SK-N-SH (cell line): ENCODE results near the gene TMEM238L. TPM values are rescaled to one million over a fixed set of nuclear protein-coding genes. Genes with fewer than 3 reads are reported as not detected.

Experiments used
- CTCF ChIA-PET: fragments of 300-600, 350-600 bp; formaldehyde crosslinking; extraction: SDS; loops from one replicate; lab custom pipeline; 2021; lab: Yijun Ruan, JAX
- POLR2A ChIA-PET: fragments of 350-600 bp; sonication (Branson Sonifier 250); formaldehyde crosslinking; extraction: SDS; loops from one replicate; lab custom pipeline; 2020; ENCODE audit warnings: antibody characterized with exemption, inconsistent platforms; lab: Yijun Ruan, JAX
- DNase-seq: peaks from one replicate; pipeline ENCODE4 v3.0.0; 2012
- H2AFZ ChIP-seq: fragments of 200-600 bp; sonication (generic); 2 replicates; pipeline ENCODE4 v1.8.1; 2016; ENCODE audit warnings: antibody characterized with exemption, mild to moderate bottlenecking, low read depth
- H3F3A ChIP-seq: fragments of 200-600 bp; sonication (generic); replicated peaks from 2 replicates; pipeline ENCODE3; 2016; ENCODE audit warnings: antibody characterized with exemption, mild to moderate bottlenecking; ENCODE audit not compliant: insufficient read depth
- H3K27ac ChIP-seq, 2 experiments: fragments of 200-500 bp in 1 of 2; fragments of 200-600 bp in 1 of 2; sonication (Bioruptor generic) in 1 of 2; sonication (generic), shearing (Covaris generic) in 1 of 2; 2 replicates each; pipeline versions ENCODE4 v1.5.1 to v1.6.1; 2014 to 2016; ENCODE audit warnings: low read depth in 2 of 2, inconsistent platforms in 1 of 2, low read length in 1 of 2, mild to moderate bottlenecking in 1 of 2, mixed read lengths in 1 of 2
- H3K27me3 ChIP-seq: fragments of 200-600 bp; sonication (generic), shearing (Covaris generic); 2 replicates; pipeline ENCODE4 v1.6.1; 2016; ENCODE audit warnings: mixed run types; ENCODE audit not compliant: insufficient read depth
- H3K36me3 ChIP-seq, 2 experiments: fragments of 200-500 bp in 1 of 2; fragments of 200-600 bp in 1 of 2; sonication (Bioruptor generic) in 1 of 2; sonication (generic) in 1 of 2; replicated peaks in 1 of 2; 2 replicates each; pipeline versions ENCODE3 to v1.5.1; 2014 to 2016; ENCODE audit warnings: low read length in 1 of 2, mild to moderate bottlenecking in 1 of 2; ENCODE audit not compliant: insufficient read depth in 2 of 2, control insufficient read depth in 1 of 2
- H3K4me1 ChIP-seq, 2 experiments: fragments of 200-500 bp in 1 of 2; fragments of 200-600 bp in 1 of 2; sonication (Bioruptor generic) in 1 of 2; sonication (generic), shearing (Covaris generic) in 1 of 2; 2 replicates each; pipeline versions ENCODE4 v1.5.1 to v1.6.1; 2014 to 2016; ENCODE audit warnings: low read depth in 1 of 2, low read length in 1 of 2, mixed run types in 1 of 2; ENCODE audit not compliant: insufficient read depth in 2 of 2, control insufficient read depth in 1 of 2
- H3K4me2 ChIP-seq: fragments of 200-600 bp; sonication (generic), shearing (Covaris generic); 2 replicates; pipeline ENCODE4 v1.6.1; 2017; ENCODE audit warnings: mixed run types
- H3K4me3 ChIP-seq, 2 experiments: fragments of 200-500 bp in 1 of 2; fragments of 200-600 bp in 1 of 2; sonication (Bioruptor generic) in 1 of 2; sonication (generic), shearing (Covaris generic) in 1 of 2; 2 replicates each; pipeline versions ENCODE4 v1.5.1 to v1.8.1; 2014 to 2016; ENCODE audit warnings: low read depth in 2 of 2, inconsistent platforms in 1 of 2, low read length in 1 of 2, mild to moderate bottlenecking in 1 of 2, mixed read lengths in 1 of 2, moderate library complexity in 1 of 2
- H3K79me2 ChIP-seq: fragments of 200-600 bp; sonication (generic); 2 replicates; pipeline ENCODE4 v1.8.1; 2017; ENCODE audit warnings: mild to moderate bottlenecking; ENCODE audit not compliant: insufficient read depth
- H3K9ac ChIP-seq: fragments of 200-600 bp; sonication (generic); 2 replicates; pipeline ENCODE4 v1.6.1; 2017; ENCODE audit warnings: mixed run types
- H3K9me2 ChIP-seq: fragments of 200-600 bp; sonication (generic); 2 replicates; pipeline ENCODE4 v1.6.1; 2017; ENCODE audit warnings: mixed run types
- H3K9me3 ChIP-seq: fragments of 200-600 bp; sonication (generic); 2 replicates; pipeline ENCODE4 v1.6.1; 2017; ENCODE audit warnings: mixed run types, mild to moderate bottlenecking, moderate library complexity
- H4K20me1 ChIP-seq: fragments of 200-600 bp; sonication (generic); 2 replicates; pipeline ENCODE4 v1.6.1; 2017; ENCODE audit warnings: mild to moderate bottlenecking, mixed run types; ENCODE audit not compliant: insufficient read depth
- CHD2 ChIP-seq: fragments of 150-350 bp; IDR thresholded peaks from 2 replicates; pipeline ENCODE4 v1.6.1; 2018; ENCODE audit warnings: low read length; ENCODE audit not compliant: partially characterized antibody
- EP300 ChIP-seq, 2 experiments: IDR thresholded peaks; 2 replicates each; pipeline versions ENCODE4 v1.4.0 to v1.6.1; 2012; ENCODE audit warnings: borderline replicate concordance in 1 of 2, low read depth in 1 of 2, low read length in 1 of 2
- EZH2phosphoT487 ChIP-seq: fragments of 200-600 bp; sonication (generic); IDR thresholded peaks from 2 replicates; pipeline ENCODE4 v1.6.1; 2017; ENCODE audit warnings: low read depth, mixed run types, mild to moderate bottlenecking, antibody characterized with exemption, moderate library complexity, borderline replicate concordance
- IRF3 ChIP-seq: fragments of 150-350 bp; IDR thresholded peaks from 2 replicates; pipeline ENCODE4 v1.6.1; 2016; ENCODE audit warnings: mild to moderate bottlenecking, low read depth, low read length
- MAX ChIP-seq: IDR thresholded peaks from 2 replicates; pipeline ENCODE4 v1.4.0; 2012; ENCODE audit warnings: low read depth
- MXI1 ChIP-seq: IDR thresholded peaks from 2 replicates; pipeline ENCODE4 v1.6.1; 2012; ENCODE audit warnings: mild to moderate bottlenecking, low read depth, low read length, improper control_type of control experiment
- NFIC ChIP-seq: IDR thresholded peaks from 2 replicates; pipeline ENCODE4 v1.4.0; 2012; ENCODE audit warnings: borderline replicate concordance
- POLR2AphosphoS5 ChIP-seq: IDR thresholded peaks from 2 replicates; pipeline ENCODE4 v1.6.1; 2012; ENCODE audit warnings: low read depth, low read length
- RAD21 ChIP-seq: IDR thresholded peaks from 2 replicates; pipeline ENCODE4 v1.6.1; 2012; ENCODE audit warnings: mild to moderate bottlenecking, low read length
- RCOR1 ChIP-seq: fragments of 150-350 bp; IDR thresholded peaks from 2 replicates; pipeline ENCODE4 v1.6.1; 2017; ENCODE audit warnings: antibody characterized with exemption, low read length
- RFX5 ChIP-seq: IDR thresholded peaks from 2 replicates; pipeline ENCODE4 v1.6.1; 2012; ENCODE audit warnings: mild to moderate bottlenecking, improper control_type of control experiment, low read length
- SIN3A ChIP-seq: IDR thresholded peaks from 2 replicates; pipeline ENCODE4 v1.6.1; 2012; ENCODE audit warnings: low read depth, mild to moderate bottlenecking, low read length, moderate library complexity, borderline replicate concordance
- TAF1 ChIP-seq: IDR thresholded peaks from 2 replicates; pipeline ENCODE4 v1.6.1; 2012; ENCODE audit warnings: low read depth, mild to moderate bottlenecking, low read length, moderate library complexity, borderline replicate concordance
- USF1 ChIP-seq: IDR thresholded peaks from 2 replicates; pipeline ENCODE4 v1.4.0; 2012; ENCODE audit warnings: low read depth, borderline replicate concordance
- USF2 ChIP-seq: fragments of 150-350 bp; IDR thresholded peaks from 2 replicates; pipeline ENCODE4 v1.6.1; 2017; ENCODE audit warnings: antibody characterized with exemption, low read length, low read depth, borderline replicate concordance
- YY1 ChIP-seq: IDR thresholded peaks from 2 replicates; pipeline ENCODE4 v1.4.0; 2012; ENCODE audit warnings: low read depth, mild to moderate bottlenecking
- WGBS: methylation state at CpG from one replicate; pipeline ENCODE4 v1.1.6; 2017; ENCODE audit warnings: low lambda C conversion rate; 5-methylcytosine and 5-hydroxymethylcytosine counted together
- polyA plus RNA-seq, 3 experiments: library from polyadenylated mRNA; depleted of rRNA; stranded (reverse); fragments of >200 nt; gene quantifications; 2 replicates each; pipeline ENCODE4 v1.2.3, GENCODE V29; 2012

The TMEM238L gene
- polyA plus RNA-seq, 1 of the 3 experiments (the other 2 are of a cell fraction), result not detected

- no peaks in the 10 kb centered on the region for H3F3A ChIP-seq
- CTCF ChIA-PET, result no interaction called here
- H3K4me3 ChIP-seq, result no peak overlapping the region
- H3K4me1 ChIP-seq, result peaks cover 0 to 6% of the 10 kb centered on the region in 2 experiments; a peak in 1 of 4 replicates
- 55% methylated on average over 7 of the region's 7 CpGs for WGBS
- no peaks in the 10 kb centered on the region for H3K36me3 ChIP-seq
- no peaks in the 10 kb centered on the region for H4K20me1 ChIP-seq
- no peak overlapping the region for H3K27ac ChIP-seq
- TF ChIP-seq CHD2 (no peak), USF2 (no peak)
- no peak for DNase-seq
- H3K79me2 ChIP-seq, result no peaks in the 10 kb centered on the region
- POLR2A ChIA-PET, result no interaction called here
- H3K9me2 ChIP-seq, result no peaks in the 10 kb centered on the region
- no peak overlapping the region for H2AFZ ChIP-seq
- no peak overlapping the region for H3K4me2 ChIP-seq
- no peaks in the 10 kb centered on the region for H3K9me3 ChIP-seq
- no peaks in the 10 kb centered on the region for H3K27me3 ChIP-seq
- H3K9ac ChIP-seq, result no peak overlapping the region
Observed at GRCh38 chr17:10793256-10793655, 10.6 kb downstream of the TMEM238L start.

- Histone ChIP-seq H3K9me2 (no peaks in the 10 kb centered on the region), H3K4me3 (no peak overlapping the region), H3K36me3 (no peaks in the 10 kb centered on the region), H4K20me1 (no peaks in the 10 kb centered on the region), H3K9me3 (no peaks in the 10 kb centered on the region), H3K4me1 (peaks cover 0 to 6% of the 10 kb centered on the region in 2 experiments; a peak in 1 of 4 replicates), H3K27ac (no peak overlapping the region), H3K4me2 (no peak overlapping the region), H3F3A (no peaks in the 10 kb centered on the region), H3K27me3 (no peaks in the 10 kb centered on the region), H3K9ac (no peak overlapping the region), H2AFZ (no peak overlapping the region), H3K79me2 (no peaks in the 10 kb centered on the region)
- ChIA-PET CTCF (no interaction called here), POLR2A (no interaction called here)
- DNase-seq, result no peak
- TF ChIP-seq POLR2AphosphoS5 (no peak), SIN3A (no peak), EP300 (IDR thresholded peaks at IDR 0.05; ENCODE audit: borderline replicate concordance in 1 of 2, low read depth in 1 of 2, low read length in 1 of 2) (no peak), RFX5 (no peak), EZH2phosphoT487 (no peak), USF2 (no peak), USF1 (no peak), CHD2 (no peak), MXI1 (no peak), YY1 (no peak), RAD21 (no peak), RCOR1 (no peak), NFIC (no peak), MAX (no peak), IRF3 (no peak), TAF1 (no peak)
- WGBS, result 22% methylated on average over 6 of the region's 8 CpGs
Observed at GRCh38 chr17:10792151-10792550, 11.7 kb downstream of the TMEM238L start.
